Measurements from ENCODE around the gene ZNF516. TPM values are rescaled to one million over a fixed set of nuclear protein-coding genes. Genes with fewer than 3 reads are reported as not detected.
"Not testable (repeated sequence)": the region's sequence is repeated elsewhere in the genome, so short reads cannot be mapped to it uniquely, and the experiment has no call there.

The ZNF516 gene
- total RNA-seq, 2 experiments from 2014 or later, result 1.2 to 1.6 TPM

DNA sequence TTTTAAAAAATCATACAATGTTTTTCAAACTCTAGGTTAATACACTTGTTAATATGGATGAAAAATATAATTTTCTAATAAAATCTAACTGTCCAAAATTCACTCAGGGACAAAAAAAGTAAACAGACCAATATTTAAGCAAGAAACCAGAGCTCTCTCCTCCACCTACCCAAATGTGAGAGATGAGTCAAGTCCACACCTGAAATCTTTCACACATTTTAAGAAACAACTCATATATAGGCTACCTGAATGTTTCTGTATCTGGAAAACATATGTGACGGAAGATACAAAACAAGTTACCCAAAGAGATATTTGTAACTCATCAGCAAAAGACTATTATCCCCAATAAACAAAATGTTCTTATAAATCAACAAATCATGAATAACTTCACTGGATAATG, 20.2 kb downstream of the ZNF516 start:
- CTCF ChIA-PET, result no interaction called here
- POLR2A ChIA-PET, result no interaction called here

- POLR2A ChIA-PET, CTCF ChIA-PET: not testable (repeated sequence)
Observed at GRCh38 chr18:76473521-76473920, 21.5 kb downstream of the ZNF516 start.

GRCh38 chr18:76472829-76473228, 22.2 kb downstream of the ZNF516 start:
- POLR2A ChIA-PET, result no interaction called here
- CTCF ChIA-PET, result no interaction called here

DNA sequence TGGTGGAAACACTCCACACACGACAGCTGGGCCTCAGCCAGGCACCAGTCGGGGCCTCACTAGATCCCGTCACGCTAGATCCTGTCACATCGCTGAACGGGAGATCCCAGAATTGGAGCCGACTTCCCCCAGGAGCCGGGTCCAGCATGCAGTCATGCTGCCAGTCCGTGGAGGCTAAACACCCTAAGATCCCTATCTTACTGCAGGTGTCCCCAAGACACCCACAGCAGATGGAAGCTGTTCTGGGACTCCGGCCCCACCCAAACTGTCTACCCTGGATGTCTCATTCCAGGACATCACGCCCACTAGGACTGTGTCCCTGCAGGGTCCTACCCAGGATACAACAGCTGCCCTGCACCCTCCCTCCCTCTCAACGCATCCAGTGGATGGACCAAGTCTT, 23.4 kb downstream of the ZNF516 start:
- ChIA-PET CTCF (no interaction called here), POLR2A (no interaction called here)

DNA sequence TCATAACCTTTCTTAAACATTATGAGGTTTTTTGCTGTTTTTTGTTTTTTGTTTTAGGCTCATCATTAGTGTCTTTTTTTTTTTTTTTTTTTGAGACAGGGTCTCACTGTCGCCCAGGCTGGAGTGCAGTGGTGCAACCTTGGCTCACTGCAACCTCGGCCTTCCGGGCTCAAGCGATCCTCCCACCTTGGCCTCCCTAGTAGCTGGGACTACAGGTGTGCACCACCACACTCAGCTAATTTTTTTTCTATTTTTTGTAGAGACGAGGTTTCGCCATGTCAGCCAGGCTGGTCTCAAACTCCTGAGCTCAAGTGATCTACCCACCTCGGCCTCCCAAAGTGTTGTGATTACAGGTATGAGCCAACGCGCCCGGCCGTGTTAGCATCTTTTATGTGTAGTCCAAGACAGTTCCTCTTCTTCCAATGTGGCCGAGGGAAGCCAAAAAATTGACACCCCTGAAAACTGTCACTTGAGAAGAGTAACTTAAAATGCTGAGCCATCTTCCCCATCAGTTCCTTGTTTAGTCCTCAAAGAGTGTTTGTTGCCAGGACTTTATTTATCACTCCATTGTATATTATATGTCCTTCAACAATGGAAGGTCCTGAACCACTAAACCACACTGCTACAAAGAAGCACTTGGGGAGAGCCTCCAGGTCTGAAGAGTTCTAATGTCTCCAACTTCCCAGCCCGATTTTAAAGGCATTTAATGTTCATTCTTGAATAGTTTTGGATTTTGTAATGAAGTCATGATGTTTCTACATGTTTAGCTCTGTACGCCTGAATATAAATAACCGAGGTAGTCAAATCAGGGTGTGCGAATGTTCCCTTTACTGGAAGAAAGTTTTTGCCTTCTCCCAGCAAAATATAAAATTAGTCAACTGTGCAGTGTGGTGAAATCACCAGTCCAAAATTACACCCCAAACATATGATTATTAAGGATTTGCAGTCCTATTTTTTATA, 26.4 kb downstream of the ZNF516 start:
- ChIA-PET CTCF (no interaction called here), POLR2A (no interaction called here)

- ChIA-PET POLR2A (no interaction called here), CTCF (no interaction called here)
Observed at GRCh38 chr18:76467371-76468190, 27.5 kb downstream of the ZNF516 start.

- ChIA-PET POLR2A (no interaction called here), CTCF (no interaction called here)
Observed at GRCh38 chr18:76466410-76466991, 28.5 kb downstream of the ZNF516 start.

DNA sequence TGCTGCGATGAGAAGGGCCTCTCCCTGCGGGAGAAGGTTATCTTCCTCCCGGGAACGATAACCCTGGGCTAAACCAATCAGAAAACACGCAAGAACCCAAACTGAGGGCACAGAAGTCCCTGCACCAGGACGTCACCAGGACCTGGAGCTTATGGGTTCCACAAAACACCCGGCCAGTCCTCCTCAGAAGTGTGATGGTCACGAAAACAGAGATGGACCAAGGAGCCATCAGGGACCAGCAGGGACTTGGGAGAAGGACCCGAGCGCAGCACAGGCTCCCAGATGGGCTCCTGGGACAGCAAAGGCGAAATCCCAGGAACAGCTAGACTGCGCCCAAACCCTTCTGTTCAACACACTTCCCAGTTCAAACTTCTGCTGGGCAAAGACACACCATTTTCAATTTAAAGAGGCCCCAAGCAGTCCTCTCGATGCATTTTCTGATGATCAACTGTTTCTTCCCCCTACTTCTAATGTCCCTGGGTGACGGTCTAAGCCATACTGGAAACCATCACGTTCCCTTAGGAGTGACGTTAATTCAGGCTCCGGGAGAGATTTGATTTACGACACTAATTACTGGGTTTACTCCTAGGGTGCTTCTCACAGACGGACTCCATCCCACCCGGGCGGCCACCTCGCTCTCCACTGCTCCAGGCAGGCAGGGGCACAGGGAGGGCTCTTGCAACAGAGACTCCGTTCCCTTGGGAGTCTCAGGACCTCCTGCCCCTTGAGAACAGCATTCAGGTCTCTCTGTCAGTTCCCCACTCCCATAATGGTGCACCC, 29.2 kb downstream of the ZNF516 start:
- POLR2A ChIA-PET, result no interaction called here
- CTCF ChIA-PET, result no interaction called here

- CTCF ChIA-PET, result no interaction called here
- POLR2A ChIA-PET, result no interaction called here
Observed at GRCh38 chr18:76464281-76465259, 30.5 kb downstream of the ZNF516 start.

DNA sequence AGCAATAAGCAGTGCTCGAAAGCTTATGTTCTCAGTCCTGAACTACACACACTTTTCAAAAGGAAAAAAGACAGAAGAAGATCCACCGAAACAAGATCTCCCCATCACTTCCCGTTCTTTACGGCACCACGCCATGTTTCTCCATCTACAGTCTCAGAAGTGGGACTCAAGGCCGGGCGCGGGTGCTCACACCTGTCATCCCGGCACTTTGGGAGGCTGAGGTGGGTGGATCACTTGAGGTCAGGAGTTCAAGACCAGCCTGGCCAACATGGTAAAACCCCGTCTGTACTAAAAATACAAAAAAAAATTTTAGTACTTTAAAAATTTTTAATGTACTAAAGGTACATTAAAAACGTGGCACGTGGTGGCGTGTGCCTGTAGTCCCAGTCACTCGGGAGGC, 31.2 kb downstream of the ZNF516 start:
- POLR2A ChIA-PET, result no interaction called here
- CTCF ChIA-PET, result no interaction called here

DNA sequence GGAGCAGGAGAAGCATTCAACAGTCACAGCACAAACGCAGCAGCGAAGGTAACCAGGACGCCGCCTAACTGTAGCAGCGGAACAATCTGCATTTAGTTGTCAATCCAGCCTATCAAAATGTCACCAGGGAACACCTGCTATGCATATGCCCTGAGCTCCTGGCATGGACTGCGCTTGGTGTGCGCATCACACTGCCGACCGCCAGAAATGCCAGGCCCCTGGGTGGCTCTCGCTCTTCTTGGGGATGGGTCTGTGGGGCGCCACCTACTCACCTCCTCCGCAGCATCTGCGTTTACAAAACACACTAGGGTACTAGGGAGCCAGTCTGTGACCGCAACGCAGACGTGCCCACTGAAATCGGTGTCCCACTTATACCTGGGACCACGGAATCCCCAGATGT, 31.7 kb downstream of the ZNF516 start:
- POLR2A ChIA-PET, result no interaction called here
- CTCF ChIA-PET, result no interaction called here

- CTCF ChIA-PET, result no interaction called here
- POLR2A ChIA-PET, result no interaction called here
Observed at GRCh38 chr18:76462326-76462694, 32.7 kb downstream of the ZNF516 start.

DNA sequence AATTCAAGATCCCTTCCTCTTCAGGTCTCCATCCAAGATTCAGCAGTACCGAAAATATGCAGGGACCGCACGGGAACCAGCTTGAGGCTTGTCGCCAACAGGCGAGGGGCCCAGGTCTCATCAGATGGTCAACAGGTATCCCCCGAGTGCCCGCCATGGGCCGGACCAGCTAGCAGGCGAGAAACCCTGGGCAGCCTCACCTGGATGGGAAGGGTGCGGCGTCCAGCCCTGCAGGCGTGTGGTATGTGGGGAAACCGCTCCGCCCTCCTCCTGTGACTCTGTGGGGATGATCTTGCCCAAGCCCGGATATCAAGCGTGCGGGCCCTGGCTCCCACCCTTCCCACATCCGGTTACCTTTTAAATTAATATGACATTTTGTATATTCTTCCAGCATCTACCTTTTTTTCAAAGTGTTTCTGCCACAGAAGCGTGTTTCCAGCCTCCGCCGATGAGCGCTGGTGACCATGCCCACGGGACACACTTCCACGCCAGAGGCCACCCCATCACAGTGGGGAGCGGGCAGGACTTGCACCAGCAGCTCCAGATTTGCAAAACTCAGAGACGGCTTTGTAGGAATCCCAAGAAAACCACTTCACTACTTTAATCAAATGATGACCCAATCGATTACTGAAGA, 33.2 kb downstream of the ZNF516 start:
- ChIA-PET POLR2A (no interaction called here), CTCF (no interaction called here)

- ChIA-PET CTCF (no interaction called here), POLR2A (no interaction called here)
Observed at GRCh38 chr18:76461148-76461547, 33.9 kb downstream of the ZNF516 start.

- ChIA-PET POLR2A (no interaction called here), CTCF (no interaction called here)
Observed at GRCh38 chr18:76460482-76460881, 34.6 kb downstream of the ZNF516 start.

DNA sequence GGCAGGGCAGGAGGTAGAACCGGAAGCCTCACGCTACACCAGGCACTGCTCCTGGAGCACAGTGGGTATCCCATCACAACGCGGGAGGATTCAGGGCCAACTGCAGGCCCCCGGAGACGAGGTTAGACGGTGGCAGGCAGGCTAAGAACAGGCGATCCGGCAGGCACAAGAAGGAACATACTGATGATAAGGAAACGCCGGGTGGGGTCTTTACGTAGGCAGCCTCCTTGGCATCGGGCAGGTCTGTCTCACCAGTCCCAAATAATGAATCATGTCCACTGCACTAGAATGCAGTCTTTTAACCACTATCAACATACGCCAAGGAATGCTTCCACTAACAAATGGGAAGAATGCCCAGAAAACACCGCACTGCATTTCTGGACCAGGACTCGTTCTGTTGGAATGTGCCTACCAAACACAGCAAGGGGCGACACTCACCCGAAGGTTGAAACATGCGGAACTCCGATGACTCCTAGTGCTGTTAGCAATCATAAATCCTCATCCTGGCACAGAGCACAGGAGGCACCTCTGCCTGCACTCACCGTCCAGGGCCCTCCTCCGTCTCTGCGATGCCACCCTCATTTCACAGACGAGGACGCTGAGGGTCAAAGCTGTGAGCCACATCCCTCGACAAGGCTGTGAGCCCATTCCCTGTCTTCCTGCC, 35.2 kb downstream of the ZNF516 start:
- ChIA-PET CTCF (no interaction called here), POLR2A (no interaction called here)

DNA sequence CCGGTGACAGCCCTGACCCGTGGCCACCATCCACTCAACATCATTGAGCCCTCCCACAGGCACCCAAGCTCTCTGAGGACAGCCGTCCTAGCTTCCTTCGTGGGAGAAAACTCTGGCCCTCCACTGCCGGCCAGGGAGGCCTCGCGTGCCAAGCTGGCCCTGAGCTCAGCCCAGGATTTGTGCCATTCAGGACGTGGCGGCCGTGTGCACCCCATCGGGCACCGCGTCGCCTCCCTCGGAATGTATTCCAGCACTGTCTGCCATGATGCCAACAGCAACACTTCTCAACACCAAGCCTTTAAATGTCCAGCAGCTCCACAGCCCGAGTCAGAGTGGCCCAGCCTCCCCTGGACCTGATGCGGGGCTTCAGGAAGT, 35.7 kb downstream of the ZNF516 start:
- ChIA-PET POLR2A (no interaction called here), CTCF (no interaction called here)

All from activated CD8-positive, alpha-beta memory T cell treated with anti-CD3 and anti-CD28 coated beads for 36 hours (primary cell).